GM12891 (cell line): Measurements from ENCODE around the gene SFXN5.

Experiments
- PAX5 ChIP-seq: IDR thresholded peaks from 2 replicates; pipeline ENCODE4 v1.6.1; 2011; ENCODE audit warnings: low read length, moderate library complexity, mild to moderate bottlenecking; ENCODE audit not compliant: insufficient read depth, severe bottlenecking
- POLR2A ChIP-seq: IDR thresholded peaks from 2 replicates; pipeline ENCODE4 v1.6.1; 2011; ENCODE audit warnings: low read depth, low read length, control low read depth
- POLR2AphosphoS5 ChIP-seq: IDR thresholded peaks from 2 replicates; pipeline ENCODE4 v1.6.1; 2011; ENCODE audit warnings: low read depth, low read length, control low read depth
- SPI1 ChIP-seq: IDR thresholded peaks from 2 replicates; pipeline ENCODE4 v1.6.1; 2011; ENCODE audit warnings: low read depth, low read length, control low read depth
- TAF1 ChIP-seq: IDR thresholded peaks from 2 replicates; pipeline ENCODE4 v1.6.1; 2011; ENCODE audit warnings: low read depth, low read length, control low read depth

- no peak for TF ChIP-seq POLR2A
- TF ChIP-seq POLR2AphosphoS5 = no peak
- no peak for TF ChIP-seq TAF1
- TF ChIP-seq PAX5 = no peak
- no peak for TF ChIP-seq SPI1
Measured at GRCh38 chr2:72938455-72938854, 133.1 kb downstream of the SFXN5 start.
